GM21515 (cell line): ENCODE measurements around the gene PRRC2B.
"Not testable (repeated sequence)": the region's sequence is repeated elsewhere in the genome, so short reads cannot be mapped to it uniquely, and the experiment has no call there.

Experiments used
- ATAC-seq: cut with Tn5 transposase; IDR thresholded peaks from one replicate; pipeline ENCODE4 v1.9.1; 2021; ENCODE audit not compliant: unreplicated experiment

The PRRC2B gene

DNA sequence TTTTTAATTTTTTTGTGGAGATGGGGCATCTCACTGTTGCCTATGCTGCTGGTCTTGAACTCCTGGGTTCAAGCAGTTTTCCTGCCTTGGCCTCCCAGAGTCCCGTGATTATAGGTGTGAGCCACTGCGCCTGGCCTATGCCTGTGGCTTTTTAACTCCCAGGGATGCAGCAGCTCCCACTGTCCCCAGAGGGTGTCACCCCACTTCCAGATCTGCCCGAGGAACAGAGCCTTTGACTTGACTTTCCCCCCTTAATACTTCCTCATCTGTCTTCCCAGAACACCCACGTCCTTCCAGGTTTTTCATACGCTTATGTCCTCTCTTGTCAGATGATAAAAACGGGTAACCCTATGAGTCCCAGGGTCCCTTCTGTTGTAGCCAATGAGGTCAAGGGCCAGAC lies 7.6 kb upstream of the PRRC2B start:
- ATAC-seq = no peak

DNA sequence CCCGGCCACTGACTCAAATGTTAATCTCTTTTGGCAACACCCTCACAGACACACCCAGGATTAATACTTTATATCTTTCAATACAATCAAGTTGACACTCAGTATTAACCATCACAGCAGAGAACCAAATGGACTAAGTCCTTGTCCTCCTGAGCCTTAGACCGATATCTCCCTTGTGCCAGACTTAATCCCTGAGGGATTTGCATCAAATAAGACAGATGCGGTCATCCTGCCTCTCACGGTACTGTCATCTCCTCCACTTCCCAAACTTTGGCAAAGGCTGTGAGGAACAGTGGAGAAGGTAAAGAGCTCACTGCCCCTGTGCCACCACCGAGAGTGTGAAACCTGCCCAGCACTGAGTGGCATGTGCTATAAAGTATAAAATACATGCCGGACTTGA lies 6.5 kb upstream of the PRRC2B start:
- no peak for ATAC-seq

DNA sequence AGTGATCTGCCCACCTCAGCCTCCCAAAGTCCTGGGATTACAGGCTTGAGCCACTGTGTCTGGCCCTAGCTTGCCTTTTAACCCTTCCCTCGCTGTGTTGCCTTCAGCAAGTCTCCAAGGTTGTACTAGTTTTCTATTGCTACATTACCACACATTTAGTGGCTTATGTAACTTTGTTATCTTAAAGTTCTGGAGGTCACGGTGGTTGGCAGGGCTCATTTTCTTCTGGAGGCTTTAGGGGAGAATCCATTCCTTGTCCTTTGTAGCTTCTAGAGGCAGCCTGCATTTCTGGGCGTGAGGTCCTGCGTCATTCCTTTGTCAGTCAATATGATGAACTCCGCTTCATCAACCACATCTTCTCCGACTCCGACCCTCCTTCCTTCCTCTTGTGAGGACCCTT lies 2.9 kb upstream of the PRRC2B start:
- ATAC-seq = no peak

DNA sequence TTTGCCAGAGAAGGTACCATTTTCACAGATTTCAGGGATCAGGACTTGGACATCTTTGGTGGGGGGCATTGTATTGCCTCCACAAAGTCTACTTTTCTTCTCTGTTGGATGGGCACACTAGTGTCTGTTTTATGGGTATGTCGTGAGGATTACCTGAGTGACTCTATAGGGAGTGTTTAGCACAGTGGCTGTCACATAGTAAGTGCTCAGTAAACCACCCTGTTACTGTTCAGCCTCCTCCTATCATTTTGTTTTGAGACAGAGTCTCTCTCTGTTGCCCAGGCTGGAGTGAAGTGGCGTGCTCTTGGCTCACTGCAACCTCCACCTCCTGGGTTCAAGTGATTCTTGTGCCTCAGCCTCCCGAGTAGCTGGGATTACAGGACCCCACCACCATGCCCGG lies 2.4 kb upstream of the PRRC2B start:
- no peak for ATAC-seq

DNA sequence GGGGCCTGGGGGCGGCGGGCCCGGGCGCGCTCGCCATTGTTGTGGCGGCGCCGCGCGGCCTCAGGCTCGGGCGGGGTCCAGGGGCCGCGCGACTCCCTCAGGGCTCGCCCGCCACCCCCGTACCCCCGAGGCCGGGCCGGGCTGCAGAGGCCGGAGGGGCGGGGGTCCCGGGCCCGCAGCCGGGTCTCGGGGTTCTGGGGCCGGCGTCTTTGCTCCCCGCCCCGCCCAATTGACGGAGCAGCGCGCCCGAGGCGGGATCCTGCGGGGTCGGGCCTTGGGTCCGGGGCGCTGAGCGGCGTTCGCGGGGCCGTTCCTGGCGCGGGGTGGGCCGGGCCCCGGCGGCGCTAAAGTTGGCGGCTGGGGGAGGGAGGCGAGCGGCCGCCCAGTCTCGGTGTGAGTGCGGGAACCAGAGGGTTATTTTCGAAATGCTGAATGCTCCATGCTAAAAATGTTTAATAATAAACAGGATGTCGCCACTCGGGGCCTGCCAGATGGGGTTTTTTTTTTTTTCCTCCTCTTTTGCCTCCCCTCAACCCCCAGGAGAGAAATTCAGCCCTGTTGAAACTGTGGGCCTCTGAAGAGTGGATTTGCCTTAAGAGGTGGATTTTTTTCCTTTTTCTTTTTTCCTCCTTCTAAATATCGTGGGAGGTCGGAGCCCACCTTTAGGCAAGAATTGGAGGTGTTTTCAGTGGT lies 724 bp downstream of the PRRC2B start:
- ATAC-seq = peak; percentile 30

DNA sequence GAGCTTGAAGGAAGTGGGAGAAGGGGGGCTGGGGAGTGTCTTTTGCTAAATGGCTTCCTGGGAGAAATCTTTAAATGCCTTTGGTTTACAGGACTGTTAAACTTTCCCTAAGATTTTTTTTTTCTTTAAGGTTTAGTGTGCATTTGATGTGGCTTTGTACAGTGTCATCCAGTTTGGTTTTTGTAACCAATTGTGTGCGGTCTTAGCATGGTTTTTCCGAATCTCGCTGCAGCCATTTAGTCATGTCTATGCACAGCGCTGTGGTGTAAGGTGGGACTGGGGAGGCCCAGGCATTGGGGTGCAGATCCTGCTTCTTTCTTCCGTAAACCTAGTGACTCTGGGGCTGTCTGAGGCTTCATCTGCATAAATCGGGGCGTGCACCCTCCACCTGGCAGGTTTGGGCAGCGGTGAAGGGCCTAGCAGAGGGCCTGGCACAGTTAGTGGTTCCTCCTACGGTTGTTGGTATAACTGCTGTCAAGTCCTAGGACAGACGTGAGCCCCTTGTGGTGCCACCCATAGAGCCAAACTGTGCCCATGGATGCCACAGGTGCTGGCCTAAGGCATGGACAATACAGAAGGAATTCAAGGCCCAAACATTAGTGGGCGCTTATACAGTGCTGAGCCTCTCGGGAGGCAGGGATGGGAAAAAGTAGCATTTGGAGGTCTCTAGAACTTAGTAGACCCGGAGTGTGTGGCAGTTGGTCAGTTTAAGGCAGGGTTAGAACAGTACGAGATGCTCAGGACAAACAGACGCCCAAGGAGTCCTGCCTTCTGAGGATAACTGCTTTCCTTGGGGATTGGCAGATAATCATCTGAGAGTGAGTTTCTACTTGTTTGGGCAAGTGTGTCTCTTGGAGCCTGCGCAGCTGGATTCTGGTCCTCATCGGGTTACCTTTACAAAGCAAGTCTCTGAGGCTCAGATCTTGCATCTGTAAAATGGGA lies 1.5 kb downstream of the PRRC2B start:
- no peak for ATAC-seq

DNA sequence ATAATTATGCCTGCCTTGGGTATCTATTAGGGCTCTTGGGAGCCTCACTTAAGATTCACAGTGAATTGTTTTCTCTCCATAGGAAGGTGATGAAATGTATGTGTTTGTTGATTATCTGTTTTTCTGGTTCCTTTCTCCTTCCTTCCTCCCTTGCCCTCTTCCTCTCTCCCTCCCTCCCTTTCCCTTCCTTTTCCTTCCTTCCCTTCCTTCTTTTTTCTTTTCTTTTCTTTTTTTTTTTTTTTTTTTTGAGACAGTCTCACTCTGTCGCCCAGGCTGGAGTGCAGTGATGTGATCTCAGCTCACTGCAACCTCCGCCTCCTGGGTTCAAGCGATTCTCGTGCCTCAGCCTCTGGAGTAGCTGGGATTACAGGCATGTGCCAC lies 2.2 kb downstream of the PRRC2B start:
- not testable (repeated sequence) for ATAC-seq

DNA sequence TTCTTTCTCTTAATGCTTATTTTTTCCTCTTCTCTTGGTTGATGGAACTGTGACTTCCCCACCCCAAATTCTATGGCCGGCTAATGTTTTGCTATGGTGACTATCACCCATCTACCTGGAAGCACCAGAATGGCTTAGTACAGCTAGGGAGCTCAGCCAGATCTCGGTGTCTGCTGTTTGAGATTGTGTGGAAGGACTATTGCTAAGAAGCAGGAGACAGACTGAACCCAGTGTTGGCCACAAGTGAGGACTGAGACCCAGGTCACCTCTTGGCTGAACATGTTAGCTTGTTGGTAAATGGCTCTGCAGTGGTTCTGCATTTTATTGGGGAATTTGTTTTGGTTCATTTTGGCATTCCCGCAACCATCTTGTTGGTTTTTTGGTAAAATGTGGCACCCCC lies 2.7 kb downstream of the PRRC2B start:
- ATAC-seq = no peak

DNA sequence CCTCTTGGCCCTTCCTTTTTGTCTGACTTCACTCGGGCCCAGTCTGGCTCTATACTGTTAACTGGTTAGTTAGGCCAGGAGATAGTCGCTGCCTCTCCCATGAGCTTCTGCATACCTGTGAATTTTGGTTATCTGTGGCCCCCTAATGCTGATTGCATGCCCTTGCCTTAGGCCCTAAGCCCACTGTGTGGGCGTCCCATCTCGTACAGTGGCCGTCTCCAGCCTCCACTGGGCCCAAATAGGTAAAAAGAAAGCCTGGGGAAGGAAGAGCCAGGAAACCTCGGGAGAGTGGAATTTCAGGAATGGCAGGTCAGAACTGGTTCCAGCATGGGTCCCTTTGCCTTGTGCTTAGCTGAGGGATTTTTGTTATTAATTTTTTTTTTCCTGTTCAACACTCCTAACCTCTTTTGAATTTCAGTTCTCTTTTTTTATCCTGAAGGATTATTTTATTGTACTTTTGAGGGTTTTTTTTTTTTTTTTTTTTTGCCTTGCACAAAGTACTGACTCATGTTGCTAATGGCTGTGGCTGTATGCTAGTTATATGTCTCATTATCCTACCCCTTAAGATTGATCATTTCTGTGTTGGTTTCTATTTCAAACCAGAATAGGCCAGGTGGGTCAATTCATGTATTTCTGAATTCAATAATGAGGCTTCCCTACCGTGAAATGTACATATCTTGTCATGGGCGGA lies 3.4 kb downstream of the PRRC2B start:
- no peak for ATAC-seq

DNA sequence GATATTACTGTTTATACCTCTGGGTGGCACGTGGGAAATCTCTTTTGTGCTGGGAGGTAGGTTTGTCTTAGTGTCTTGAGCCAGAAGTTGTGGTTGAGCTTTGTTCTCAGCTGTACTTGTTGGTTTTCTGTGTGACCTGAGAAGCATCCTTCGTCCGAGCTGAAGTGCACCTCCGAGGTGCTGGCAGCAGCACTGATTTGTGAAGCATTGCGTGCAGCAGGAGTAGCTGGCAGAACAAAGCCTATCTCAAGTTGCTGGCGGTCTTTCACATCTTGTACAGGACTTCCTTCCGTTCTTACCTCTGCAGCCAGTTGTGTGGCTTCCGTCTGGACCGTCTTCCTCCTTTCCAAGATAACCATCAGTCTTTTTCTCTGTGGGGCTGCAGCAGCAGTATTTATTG lies 4.3 kb downstream of the PRRC2B start:
- no peak for ATAC-seq

DNA sequence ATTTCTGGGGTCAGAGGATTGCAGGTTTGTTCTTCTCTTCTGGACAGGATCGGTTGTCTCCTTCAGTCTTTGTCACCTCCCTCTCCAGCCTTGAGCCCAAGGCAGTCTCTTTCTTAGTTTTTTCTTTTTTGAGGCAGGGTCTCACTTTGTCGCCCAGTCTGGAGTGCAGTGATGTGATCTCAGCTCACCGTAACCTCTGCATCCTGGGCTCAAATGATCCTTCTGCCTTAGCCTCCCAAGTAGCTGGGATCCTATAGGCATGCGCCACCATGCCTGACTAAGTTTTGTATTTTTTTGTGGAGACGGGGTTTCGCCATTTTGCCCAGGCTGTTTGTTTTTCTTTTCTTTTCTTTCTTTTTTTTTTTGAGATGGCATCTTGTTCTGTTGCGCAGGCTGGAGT lies 6.1 kb downstream of the PRRC2B start:
- ATAC-seq = no peak

DNA sequence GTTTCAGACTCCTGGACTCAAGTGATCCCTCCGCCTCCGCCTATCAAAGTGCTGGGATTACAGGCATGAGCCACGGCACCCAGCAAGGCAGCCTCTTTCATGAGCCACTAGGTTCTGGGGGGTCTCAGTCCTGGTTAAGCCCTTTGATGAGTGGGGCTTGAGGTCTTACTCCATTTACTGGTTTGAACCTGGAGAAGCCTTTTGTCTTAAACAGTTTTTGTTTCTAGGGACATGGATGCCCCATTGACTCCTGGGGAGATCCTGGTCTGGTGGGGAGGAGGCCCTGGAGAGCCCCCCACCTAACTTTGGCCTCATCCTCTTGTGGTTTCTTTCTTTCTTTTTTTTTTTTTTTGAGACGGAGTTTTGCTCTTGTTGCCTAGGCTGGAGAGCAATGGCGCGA lies 6.7 kb downstream of the PRRC2B start:
- ATAC-seq = no peak

DNA sequence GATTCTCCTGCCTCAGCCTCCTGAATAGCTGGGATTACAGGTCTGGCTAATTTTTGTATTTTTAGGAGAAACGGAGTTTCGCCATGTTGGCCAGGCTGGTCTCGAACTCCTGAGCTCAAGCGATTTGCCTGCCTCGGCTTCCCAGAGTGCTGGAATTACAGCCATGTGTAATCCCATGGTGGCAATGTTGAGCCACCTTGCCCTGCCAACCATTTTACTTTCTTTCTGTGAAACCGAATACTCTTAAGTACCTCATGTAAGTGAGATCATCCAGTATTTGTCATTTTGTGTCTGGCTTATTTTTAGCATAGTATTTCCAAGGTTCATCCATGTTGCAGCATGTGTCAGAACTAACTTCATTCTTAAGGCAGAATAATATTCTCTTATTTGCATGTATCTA lies 8.2 kb downstream of the PRRC2B start:
- ATAC-seq = no peak

DNA sequence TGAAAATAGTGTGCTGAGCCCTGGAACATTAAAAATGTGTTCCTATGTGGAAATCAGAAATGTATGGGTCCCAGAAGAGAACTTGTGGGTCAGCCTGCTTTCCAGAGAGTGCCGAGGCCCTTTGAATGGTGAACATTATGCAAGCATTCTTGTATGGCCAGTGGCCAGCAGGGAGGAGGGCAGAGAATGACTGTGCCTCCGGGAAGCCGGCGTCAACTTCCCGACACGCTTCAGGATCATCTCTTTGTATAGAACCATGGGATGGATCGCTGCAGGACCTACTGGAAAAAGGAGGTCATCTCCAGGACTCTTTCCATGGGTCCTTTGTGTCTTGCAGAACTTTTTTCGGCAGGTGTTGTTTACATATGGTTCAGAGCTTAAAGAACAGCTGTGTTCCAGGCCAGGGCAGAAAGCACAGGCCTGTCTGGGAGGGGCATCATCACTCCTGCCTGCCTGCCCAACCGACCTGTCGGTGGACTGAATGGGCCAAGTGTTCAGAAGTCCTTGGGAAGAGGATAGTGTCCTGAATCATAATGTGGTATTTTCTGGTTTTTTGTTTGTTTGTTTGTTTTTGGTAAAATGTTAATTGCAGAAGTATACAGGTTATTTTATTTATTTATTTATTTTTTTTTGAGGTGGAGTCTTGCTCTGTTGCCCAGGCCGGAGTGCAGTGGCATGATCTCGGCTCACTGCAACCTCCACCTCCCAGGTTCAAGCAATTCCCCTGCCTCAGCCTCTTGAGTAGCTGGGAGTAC lies 9.0 kb downstream of the PRRC2B start:
- ATAC-seq = no peak

DNA sequence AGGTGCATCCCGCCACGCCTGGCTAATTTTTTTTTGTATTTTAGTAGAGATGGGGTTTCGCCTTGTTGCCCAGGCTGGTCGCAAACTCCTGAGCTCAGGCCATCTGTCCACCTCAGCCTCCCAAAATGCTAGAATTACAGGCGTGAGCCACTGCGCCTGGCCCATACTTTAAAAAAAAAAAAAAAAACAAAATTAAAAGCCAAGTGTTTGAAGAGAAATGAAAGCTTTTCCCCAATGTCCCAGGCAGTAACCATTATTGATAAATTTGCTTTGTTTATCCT lies 9.5 kb downstream of the PRRC2B start:
- ATAC-seq = no peak

DNA sequence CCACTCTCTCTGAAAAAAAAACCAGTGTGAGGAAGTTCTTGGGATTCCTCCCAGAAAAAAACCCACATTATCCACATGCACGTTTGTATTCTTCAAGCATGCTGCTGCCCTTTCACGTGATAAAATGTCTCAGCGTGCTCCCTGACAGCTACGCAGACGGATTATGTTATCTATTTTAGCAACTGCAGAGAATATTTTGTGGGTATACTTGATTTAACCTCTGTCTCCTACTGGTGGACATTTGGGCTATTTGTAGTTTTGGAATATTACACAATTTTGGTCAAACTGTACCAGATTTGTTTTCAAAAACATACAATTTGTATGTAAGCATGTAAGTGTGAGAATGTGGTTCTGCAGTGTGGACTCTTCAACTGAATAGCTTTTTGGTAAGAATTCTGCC lies 10.7 kb downstream of the PRRC2B start:
- no peak for ATAC-seq

DNA sequence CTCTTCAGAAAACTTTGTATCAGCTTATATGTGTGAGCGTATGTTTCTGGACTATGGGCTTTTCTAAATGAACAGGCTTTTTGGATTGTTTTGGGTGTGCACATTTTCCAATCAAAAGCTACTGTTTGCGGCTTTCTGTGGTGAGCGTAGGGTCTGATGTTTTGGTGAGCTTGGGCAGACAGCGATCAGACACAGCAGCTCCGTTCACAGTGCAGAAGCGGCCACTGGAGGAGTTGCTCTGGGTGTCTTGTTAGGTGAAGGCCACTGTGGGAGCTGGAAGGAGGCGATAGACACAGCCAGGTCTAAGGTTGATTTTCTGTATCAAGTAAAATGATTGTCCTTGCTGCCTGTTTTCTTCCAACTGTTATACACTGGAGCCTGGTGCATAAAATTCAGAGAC lies 11.1 kb downstream of the PRRC2B start:
- no peak for ATAC-seq

DNA sequence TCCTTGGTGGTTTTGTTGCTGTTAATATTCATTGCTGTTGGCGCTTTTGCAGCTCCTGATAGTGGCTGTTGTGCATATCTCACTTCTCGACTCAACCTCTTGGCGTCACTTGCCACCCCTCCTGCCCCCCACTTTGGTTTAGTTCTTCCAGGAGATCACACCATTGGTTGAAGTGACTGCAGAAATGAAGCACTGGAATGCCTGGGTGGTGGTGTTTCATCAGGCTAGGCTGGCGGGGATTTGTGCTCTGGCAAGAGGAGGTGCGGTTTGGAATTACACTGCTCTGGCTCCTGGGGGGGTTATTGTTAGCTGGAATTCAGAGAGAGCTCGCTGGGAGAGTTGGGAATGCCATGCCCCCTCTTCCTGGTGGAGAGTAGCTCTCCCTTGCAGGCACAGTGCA lies 11.5 kb downstream of the PRRC2B start:
- no peak for ATAC-seq

DNA sequence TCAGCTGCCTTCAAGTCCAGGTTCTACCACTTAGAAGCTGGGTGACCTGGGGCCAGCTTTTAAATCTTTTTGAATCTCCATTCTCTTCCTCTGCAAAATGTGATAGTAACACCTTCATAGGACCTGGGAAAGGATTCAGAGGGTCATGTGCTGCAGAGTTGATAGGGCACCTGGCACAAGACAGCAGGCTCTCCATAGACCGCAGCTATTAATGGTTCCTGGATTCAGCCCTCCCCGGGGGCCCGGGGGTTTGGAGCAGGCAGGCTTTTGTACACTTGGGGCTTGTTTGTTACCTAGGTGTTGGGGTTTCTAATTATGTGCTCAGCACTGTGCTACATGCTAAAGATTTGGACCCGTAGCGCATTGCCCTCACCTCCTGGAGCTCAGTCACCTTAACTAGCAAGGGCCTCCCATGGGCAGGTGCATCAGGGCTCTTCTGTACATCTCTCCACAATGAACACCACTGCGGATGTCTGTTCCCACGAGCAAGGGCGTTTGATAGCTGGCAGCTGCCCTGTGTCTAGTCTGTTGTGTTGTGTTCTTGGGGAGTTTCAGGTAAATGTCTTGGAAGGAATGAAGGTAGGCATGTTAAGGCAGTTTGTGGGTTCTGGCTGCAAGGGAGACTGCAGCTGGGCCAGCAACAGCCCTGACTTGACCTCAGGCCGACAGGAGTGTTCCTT lies 12.1 kb downstream of the PRRC2B start:
- no peak for ATAC-seq

DNA sequence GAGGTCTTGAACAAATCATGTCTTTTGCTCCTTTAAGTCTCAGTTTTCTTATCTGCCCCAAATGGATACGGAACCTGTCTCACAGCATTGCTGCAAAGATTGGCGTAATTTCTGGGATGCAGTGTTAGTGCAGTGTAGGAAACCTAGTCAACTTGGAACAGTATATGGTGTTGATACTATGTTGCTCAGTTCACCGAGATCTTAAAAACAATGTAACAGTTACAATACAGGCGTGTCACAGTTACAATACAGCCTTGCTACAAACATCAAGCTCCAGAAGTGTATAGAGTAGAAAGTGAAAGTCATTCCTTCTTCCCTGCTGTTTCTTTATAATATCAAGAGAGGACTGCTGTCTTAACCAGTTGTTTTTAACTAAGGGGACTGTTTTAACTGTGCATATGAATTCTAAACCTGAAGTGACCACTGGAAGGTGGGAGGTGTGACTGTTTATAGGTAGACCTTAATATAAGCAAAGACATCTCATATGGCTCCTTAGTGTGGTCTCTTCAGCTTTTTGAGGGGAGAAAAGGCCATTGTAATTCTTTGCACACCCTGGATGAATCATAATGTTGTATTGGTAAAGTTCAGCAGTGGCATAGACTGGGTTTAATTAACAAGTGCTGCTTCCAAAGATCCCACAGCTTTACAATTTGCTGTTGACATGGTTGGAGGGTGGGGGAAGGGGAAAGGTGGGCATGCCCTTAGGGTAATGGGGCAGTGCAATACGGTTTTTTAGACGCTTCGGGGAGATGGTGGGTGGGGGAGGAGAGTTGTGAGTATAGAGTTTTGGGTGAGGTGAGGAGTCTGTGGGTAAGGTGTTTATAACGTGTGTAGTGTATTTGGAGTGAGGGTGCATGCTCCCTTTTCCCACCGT lies 12.9 kb downstream of the PRRC2B start:
- no peak for ATAC-seq
